Measurements from ENCODE around the gene PCSK7.

PCSK7 gene

GRCh38 chr11:117175104-117175503 lies 56.8 kb downstream of the PCSK7 start:
- no peak for DNase-seq (ENCODE audit: extremely low read depth, low read depth)
- no peak overlapping the region for H3K4me3 ChIP-seq (replicated peaks; ENCODE audit: low read depth, low read length)
- TF ChIP-seq, protein P1, sequence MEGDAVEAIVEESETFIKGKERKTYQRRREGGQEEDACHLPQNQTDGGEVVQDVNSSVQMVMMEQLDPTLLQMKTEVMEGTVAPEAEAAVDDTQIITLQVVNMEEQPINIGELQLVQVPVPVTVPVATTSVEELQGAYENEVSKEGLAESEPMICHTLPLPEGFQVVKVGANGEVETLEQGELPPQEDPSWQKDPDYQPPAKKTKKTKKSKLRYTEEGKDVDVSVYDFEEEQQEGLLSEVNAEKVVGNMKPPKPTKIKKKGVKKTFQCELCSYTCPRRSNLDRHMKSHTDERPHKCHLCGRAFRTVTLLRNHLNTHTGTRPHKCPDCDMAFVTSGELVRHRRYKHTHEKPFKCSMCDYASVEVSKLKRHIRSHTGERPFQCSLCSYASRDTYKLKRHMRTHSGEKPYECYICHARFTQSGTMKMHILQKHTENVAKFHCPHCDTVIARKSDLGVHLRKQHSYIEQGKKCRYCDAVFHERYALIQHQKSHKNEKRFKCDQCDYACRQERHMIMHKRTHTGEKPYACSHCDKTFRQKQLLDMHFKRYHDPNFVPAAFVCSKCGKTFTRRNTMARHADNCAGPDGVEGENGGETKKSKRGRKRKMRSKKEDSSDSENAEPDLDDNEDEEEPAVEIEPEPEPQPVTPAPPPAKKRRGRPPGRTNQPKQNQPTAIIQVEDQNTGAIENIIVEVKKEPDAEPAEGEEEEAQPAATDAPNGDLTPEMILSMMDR (IDR thresholded peaks at IDR 0.05; ENCODE audit: low read depth, low read length, missing control alignments) = no peak

GRCh38 chr11:117172724-117173421 lies 59.0 kb downstream of the PCSK7 start:
- DNase-seq (ENCODE audit: extremely low read depth, low read depth) = no peak
- no peak overlapping the region for H3K4me3 ChIP-seq (replicated peaks; ENCODE audit: low read depth, low read length)
- TF ChIP-seq, protein P1 (IDR thresholded peaks at IDR 0.05; ENCODE audit: low read depth, low read length, missing control alignments) = no peak

DNA sequence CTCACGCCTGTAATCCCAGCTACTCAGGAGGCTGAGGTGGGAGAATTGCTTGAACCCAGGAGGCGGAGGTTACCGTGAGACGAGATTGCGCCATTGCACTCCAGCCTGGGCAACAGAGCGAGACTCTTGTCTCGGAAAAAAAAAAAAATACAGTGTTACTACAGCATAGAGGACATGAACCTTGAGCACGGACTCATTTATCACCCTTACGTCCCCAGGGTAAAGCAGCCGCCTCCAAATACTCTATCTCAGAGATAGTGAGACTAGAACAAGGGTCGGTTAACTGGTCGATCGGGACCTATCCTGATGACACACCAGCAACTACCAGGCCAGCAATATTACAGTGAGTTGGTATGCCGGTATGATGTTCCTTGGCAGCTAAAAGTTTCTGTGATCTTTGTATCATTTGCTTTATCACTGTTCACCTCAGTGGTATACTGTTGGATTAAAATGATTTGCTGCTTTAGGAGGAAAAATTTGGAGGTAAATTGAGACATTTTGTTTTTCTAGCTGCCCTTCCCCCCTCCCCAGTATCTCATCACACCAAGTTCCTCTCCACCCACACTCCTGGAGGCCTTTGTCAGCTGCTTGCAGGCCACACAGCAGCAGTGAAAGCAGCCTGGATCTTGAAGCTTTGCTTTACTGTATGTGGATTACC lies 60.3 kb downstream of the PCSK7 start:
- no peak overlapping the region for H3K4me3 ChIP-seq (replicated peaks; ENCODE audit: low read depth, low read length)
- DNase-seq (ENCODE audit: extremely low read depth, low read depth) = no peak
- TF ChIP-seq, protein P1 (IDR thresholded peaks at IDR 0.05; ENCODE audit: low read depth, low read length, missing control alignments) = no peak

DNA sequence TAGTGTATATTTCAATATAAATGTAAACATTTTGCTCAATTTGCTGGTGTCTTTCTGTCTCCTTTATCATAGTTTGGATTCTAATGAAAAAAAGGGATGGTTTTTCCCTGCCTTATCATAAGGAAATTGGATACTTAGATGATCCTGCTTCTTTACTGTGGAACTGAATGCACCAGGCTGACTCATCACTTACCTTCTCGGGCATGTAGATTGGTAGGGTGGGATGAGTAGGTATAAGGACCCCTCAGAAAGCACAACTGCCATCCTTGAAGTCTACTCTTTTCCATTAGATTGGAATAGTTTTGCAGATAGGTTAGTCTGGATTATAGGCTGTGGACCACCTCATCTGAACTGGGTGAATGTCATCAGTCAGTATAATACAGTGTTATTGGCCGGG lies 60.9 kb downstream of the PCSK7 start:
- DNase-seq (ENCODE audit: extremely low read depth, low read depth) = no peak
- TF ChIP-seq, protein P1 (IDR thresholded peaks at IDR 0.05; ENCODE audit: low read depth, low read length, missing control alignments) = no peak
- H3K4me3 ChIP-seq (replicated peaks; ENCODE audit: low read depth, low read length) = no peak overlapping the region

DNA sequence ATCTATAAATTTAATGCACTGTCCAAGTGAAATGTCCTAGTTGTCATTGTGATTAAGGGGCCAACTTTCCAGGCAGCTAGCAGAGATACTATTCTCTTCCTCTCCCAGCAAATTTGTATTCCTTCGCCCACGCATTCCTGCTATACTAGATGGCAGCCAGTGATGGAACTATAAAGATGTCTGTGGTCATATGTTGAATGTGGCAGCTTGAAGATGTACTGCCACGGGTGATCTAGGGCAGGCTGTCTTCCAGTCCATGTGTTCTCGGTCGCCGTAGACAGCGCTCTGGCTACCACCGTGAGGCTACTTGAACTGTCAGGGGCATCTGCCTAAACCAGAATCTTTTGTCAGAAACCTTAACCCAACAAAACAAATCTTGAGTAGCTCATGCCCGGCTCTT lies 61.7 kb downstream of the PCSK7 start:
- no peak for DNase-seq (ENCODE audit: extremely low read depth, low read depth)
- H3K4me3 ChIP-seq (replicated peaks; ENCODE audit: low read depth, low read length) = no peak overlapping the region
- TF ChIP-seq, protein P1 (IDR thresholded peaks at IDR 0.05; ENCODE audit: low read depth, low read length, missing control alignments) = no peak

DNA sequence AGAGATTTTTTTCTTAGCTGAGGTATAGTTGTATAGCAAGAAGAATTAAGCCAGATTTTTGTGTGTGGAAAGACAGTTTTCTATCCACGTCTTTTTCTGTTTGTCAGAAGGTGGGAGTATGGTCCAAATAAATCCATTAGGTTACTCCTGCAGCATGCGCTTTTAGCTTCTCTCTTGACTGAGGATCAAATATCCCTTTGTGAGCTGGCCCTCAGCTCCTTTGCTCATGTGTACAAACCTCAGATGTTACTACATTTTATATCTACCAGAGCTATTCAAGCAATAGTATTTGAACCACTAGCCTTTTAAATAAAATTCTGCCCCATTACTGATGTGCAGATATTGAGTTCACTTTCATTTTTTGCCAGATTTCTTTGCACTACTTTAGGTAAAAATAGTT lies 62.1 kb downstream of the PCSK7 start:
- TF ChIP-seq, protein P1 (IDR thresholded peaks at IDR 0.05; ENCODE audit: low read depth, low read length, missing control alignments) = no peak
- H3K4me3 ChIP-seq (replicated peaks; ENCODE audit: low read depth, low read length) = no peak overlapping the region
- DNase-seq (ENCODE audit: extremely low read depth, low read depth) = no peak
